HL-60 (cell line): ENCODE data around the gene HIGD2A. TPM values are rescaled to one million over a fixed set of nuclear protein-coding genes. Genes with fewer than 3 reads are reported as not detected.

ENCODE experiments used
- DNase-seq, 2 experiments: peaks; one replicate each; pipeline ENCODE4 v3.0.0-alpha.2; 2010 to 2020; ENCODE audit warnings: low read depth in 1 of 2, low spot score in 1 of 2
- H3K27ac ChIP-seq: fragments of 250-450 bp; sonication (Bioruptor Pico); replicated peaks from 2 replicates; pipeline ENCODE4 v1.5.1; 2020; ENCODE audit warnings: mild to moderate bottlenecking, moderate library complexity
- H3K27me3 ChIP-seq: fragments of 250-450 bp; sonication (Bioruptor Pico); 2 replicates; pipeline ENCODE4 v1.5.1; 2021; ENCODE audit warnings: mild to moderate bottlenecking, moderate library complexity; ENCODE audit not compliant: insufficient read depth, poor library complexity, severe bottlenecking
- H3K4me3 ChIP-seq: replicated peaks from 2 replicates; pipeline ENCODE4 v1.5.1; 2011; ENCODE audit warnings: mild to moderate bottlenecking, control low read depth, low read length; ENCODE audit not compliant: insufficient read depth
- GABPA ChIP-seq: IDR thresholded peaks from 2 replicates; pipeline ENCODE4 v1.6.1; 2012; ENCODE audit warnings: low read depth
- POLR2AphosphoS5 ChIP-seq: IDR thresholded peaks from 2 replicates; pipeline ENCODE4 v1.6.1; 2012; ENCODE audit warnings: low read depth
- SPI1 ChIP-seq: IDR thresholded peaks from 2 replicates; pipeline ENCODE4 v1.6.1; 2012; ENCODE audit warnings: low read depth, mild to moderate bottlenecking, borderline replicate concordance
- microRNA-seq: library from miRNA; unstranded; fragments of <30 nt; microRNA quantifications from one replicate; pipeline ENCODE4, GENCODE V29; 2018
- TF ChIP-seq, protein P1 (sequence below): IDR thresholded peaks from 2 replicates; pipeline ENCODE4 v1.6.1; 2012; ENCODE audit warnings: low read depth; ENCODE audit not compliant: insufficient replicate concordance
- TF ChIP-seq, protein P2 (sequence below): IDR thresholded peaks from one replicate; pipeline ENCODE4 v1.5.1; 2011; ENCODE audit warnings: low read length, control low read depth, inconsistent platforms; ENCODE audit not compliant: insufficient read depth

HIGD2A gene

GRCh38 chr5:176432707-176433106 lies 44.2 kb downstream of the HIGD2A start:
- Histone ChIP-seq H3K27ac (no peak overlapping the region), H3K27me3 (no peaks in the 10 kb centered on the region), H3K4me3 (no peak overlapping the region)
- no peak for DNase-seq
- TF ChIP-seq POLR2AphosphoS5 (no peak), GABPA (no peak), SPI1 (no peak)

DNA sequence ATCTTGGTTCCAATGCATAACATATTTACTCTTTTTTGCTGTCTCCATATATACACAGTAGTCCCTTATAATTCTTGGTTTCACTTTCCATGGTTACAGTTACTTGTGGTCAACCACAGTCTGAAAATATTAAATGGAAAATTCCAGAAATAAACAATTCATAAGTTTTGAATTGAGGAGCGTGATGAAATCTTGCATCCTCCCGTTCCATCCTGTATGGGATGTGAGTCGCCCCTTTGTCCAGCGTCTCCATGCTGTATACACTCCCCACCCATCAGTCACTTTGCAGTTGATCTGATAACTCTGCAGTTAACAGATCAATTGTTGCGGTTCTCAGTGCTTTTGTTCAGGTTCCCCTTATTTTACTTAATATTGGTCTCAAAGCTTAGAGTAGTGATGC lies 48.1 kb downstream of the HIGD2A start:
- TF ChIP-seq SPI1 (no peak), GABPA (no peak), POLR2AphosphoS5 (no peak)
- TF ChIP-seq, protein P1, sequence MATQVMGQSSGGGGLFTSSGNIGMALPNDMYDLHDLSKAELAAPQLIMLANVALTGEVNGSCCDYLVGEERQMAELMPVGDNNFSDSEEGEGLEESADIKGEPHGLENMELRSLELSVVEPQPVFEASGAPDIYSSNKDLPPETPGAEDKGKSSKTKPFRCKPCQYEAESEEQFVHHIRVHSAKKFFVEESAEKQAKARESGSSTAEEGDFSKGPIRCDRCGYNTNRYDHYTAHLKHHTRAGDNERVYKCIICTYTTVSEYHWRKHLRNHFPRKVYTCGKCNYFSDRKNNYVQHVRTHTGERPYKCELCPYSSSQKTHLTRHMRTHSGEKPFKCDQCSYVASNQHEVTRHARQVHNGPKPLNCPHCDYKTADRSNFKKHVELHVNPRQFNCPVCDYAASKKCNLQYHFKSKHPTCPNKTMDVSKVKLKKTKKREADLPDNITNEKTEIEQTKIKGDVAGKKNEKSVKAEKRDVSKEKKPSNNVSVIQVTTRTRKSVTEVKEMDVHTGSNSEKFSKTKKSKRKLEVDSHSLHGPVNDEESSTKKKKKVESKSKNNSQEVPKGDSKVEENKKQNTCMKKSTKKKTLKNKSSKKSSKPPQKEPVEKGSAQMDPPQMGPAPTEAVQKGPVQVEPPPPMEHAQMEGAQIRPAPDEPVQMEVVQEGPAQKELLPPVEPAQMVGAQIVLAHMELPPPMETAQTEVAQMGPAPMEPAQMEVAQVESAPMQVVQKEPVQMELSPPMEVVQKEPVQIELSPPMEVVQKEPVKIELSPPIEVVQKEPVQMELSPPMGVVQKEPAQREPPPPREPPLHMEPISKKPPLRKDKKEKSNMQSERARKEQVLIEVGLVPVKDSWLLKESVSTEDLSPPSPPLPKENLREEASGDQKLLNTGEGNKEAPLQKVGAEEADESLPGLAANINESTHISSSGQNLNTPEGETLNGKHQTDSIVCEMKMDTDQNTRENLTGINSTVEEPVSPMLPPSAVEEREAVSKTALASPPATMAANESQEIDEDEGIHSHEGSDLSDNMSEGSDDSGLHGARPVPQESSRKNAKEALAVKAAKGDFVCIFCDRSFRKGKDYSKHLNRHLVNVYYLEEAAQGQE = no peak
- TF ChIP-seq, protein P2, sequence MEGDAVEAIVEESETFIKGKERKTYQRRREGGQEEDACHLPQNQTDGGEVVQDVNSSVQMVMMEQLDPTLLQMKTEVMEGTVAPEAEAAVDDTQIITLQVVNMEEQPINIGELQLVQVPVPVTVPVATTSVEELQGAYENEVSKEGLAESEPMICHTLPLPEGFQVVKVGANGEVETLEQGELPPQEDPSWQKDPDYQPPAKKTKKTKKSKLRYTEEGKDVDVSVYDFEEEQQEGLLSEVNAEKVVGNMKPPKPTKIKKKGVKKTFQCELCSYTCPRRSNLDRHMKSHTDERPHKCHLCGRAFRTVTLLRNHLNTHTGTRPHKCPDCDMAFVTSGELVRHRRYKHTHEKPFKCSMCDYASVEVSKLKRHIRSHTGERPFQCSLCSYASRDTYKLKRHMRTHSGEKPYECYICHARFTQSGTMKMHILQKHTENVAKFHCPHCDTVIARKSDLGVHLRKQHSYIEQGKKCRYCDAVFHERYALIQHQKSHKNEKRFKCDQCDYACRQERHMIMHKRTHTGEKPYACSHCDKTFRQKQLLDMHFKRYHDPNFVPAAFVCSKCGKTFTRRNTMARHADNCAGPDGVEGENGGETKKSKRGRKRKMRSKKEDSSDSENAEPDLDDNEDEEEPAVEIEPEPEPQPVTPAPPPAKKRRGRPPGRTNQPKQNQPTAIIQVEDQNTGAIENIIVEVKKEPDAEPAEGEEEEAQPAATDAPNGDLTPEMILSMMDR = no peak
- peak overlapping the region; percentile 44 for H3K27ac ChIP-seq
- H3K27me3 ChIP-seq = no peaks in the 10 kb centered on the region
- H3K4me3 ChIP-seq = peak overlapping the region; percentile 2
- no peak for DNase-seq

DNA sequence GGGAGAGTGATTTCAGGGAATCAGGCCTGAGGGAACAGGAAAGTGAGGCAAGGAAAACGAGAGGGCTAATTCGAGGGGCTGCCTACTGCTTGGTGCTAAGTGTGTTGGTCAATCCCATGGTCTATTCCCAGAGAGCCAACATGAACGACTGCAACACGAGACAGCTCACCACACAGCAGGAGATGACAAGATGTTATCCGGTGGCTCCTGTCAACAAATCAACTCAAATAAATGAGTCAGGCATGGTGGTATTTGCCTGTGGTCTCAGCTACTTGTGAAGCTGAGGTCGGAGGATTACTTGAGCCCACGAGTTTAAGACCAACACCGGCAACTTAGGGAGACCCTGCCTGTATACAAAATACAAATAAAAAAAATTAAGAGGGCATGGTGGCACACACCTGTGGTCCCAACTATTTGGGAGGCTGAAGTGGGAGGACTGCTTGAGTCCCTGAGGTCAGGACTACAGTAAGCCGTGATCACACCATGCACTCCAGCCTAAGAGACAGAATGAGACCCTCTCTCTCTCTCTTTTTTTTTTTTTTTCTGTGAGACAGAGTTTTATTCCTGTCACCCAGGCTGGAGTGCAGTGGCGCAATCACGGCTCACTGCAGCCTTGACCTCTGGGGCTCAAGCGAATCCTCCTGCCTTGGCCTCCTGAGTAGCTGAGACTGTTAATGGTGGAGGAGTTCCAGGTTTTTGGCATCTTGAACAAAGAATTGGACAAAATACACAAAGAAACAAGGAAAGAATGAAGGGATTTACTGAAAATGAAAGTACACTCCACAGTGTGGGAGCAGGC lies 50.6 kb downstream of the HIGD2A start:
- no peak overlapping the region for H3K27ac ChIP-seq
- H3K27me3 ChIP-seq = no peaks in the 10 kb centered on the region
- H3K4me3 ChIP-seq = no peak overlapping the region
- TF ChIP-seq POLR2AphosphoS5 = no peak
- no peak for TF ChIP-seq GABPA
- TF ChIP-seq, protein P2 = no peak
- DNase-seq = no peak

Small RNAs within 50 kb of the gene (microRNA-seq; reads per million reads assigned to microRNA genes)
- gene MIR1271 = not detected
